Nephron (organoid): ENCODE measurements around the gene ITIH4.

ENCODE experiments used
- H3K27ac Mint-ChIP-seq, 3 experiments: 2 replicates each; pipeline ENCODE4 v1.8.0; 2020; ENCODE audit warnings: mixed read lengths in 3 of 3, mild to moderate bottlenecking in 2 of 3, moderate library complexity in 1 of 3
- H3K27me3 Mint-ChIP-seq: 2 replicates; pipeline ENCODE4 v1.8.0; 2021; ENCODE audit warnings: low read depth, mild to moderate bottlenecking, moderate library complexity, mixed read lengths
- H3K36me3 Mint-ChIP-seq: 2 replicates; pipeline ENCODE4 v1.8.0; 2020; ENCODE audit warnings: low read depth, mixed read lengths
- H3K4me1 Mint-ChIP-seq: 2 replicates; pipeline ENCODE4 v1.8.0; 2020; ENCODE audit warnings: mixed read lengths
- H3K4me3 Mint-ChIP-seq, 3 experiments: 2 replicates each; pipeline ENCODE4 v1.8.0; 2020; ENCODE audit warnings: mild to moderate bottlenecking in 3 of 3, mixed read lengths in 3 of 3, moderate library complexity in 2 of 3
- H3K9me3 Mint-ChIP-seq: 2 replicates; pipeline ENCODE4 v1.8.0; 2020; ENCODE audit warnings: mixed read lengths
- CTCF ChIP-seq, 3 experiments: fragments of 200-600 bp; sonication (generic); IDR thresholded peaks; one replicate each; pipeline ENCODE4 v1.5.0; 2021; ENCODE audit warnings: antibody characterized with exemption in 3 of 3; ENCODE audit not compliant: unreplicated experiment in 3 of 3

The ITIH4 gene

GRCh38 chr3:52805270-52806039 is 25.0 kb downstream of the ITIH4 start:
- Mint-ChIP-seq H3K27me3 (no peaks in the 10 kb centered on the region), H3K4me1 (peaks cover 6% of the 10 kb centered on the region), H3K36me3 (no peaks in the 10 kb centered on the region), H3K27ac (no peak overlapping the region), H3K9me3 (no peaks in the 10 kb centered on the region), H3K4me3 (no peak overlapping the region)
- no peak for TF ChIP-seq CTCF (IDR thresholded peaks at IDR 0.05; ENCODE audit: unreplicated experiment in 3 of 3)

GRCh38 chr3:52801839-52802238 is 28.6 kb downstream of the ITIH4 start:
- TF ChIP-seq CTCF (IDR thresholded peaks at IDR 0.05; ENCODE audit: unreplicated experiment in 3 of 3): no peak
- Mint-ChIP-seq H3K27ac (peak overlapping the region in 2 of 3 experiments; percentile 12 to 39), H3K4me3 (no peak overlapping the region), H3K27me3 (no peaks in the 10 kb centered on the region), H3K36me3 (no peaks in the 10 kb centered on the region), H3K9me3 (no peaks in the 10 kb centered on the region), H3K4me1 (peaks cover 6% of the 10 kb centered on the region)

GRCh38 chr3:52800079-52800478 is 30.4 kb downstream of the ITIH4 start:
- Mint-ChIP-seq H3K9me3 (no peaks in the 10 kb centered on the region), H3K4me3 (no peak overlapping the region), H3K4me1 (peaks cover 6% of the 10 kb centered on the region), H3K27ac (no peak overlapping the region), H3K27me3 (no peaks in the 10 kb centered on the region), H3K36me3 (no peaks in the 10 kb centered on the region)
- TF ChIP-seq CTCF (IDR thresholded peaks at IDR 0.05; ENCODE audit: unreplicated experiment in 3 of 3): no peak

GRCh38 chr3:52798978-52799476 is 31.4 kb downstream of the ITIH4 start:
- no peaks in the 10 kb centered on the region for H3K27me3 Mint-ChIP-seq
- H3K9me3 Mint-ChIP-seq: no peaks in the 10 kb centered on the region
- H3K4me1 Mint-ChIP-seq: peaks cover 6% of the 10 kb centered on the region
- peak in 1 of 3 experiments; percentile 33 for TF ChIP-seq CTCF (IDR thresholded peaks at IDR 0.05; ENCODE audit: unreplicated experiment in 3 of 3)
- H3K36me3 Mint-ChIP-seq: no peaks in the 10 kb centered on the region
- no peak overlapping the region for H3K27ac Mint-ChIP-seq
- H3K4me3 Mint-ChIP-seq: no peak overlapping the region

GRCh38 chr3:52798376-52798977 is 32.0 kb downstream of the ITIH4 start:
- H3K9me3 Mint-ChIP-seq: no peaks in the 10 kb centered on the region
- peaks cover 6% of the 10 kb centered on the region for H3K4me1 Mint-ChIP-seq

More at GRCh38 chr3:52798376-52798977, 32.0 kb downstream of the ITIH4 start:
- H3K36me3 Mint-ChIP-seq: no peaks in the 10 kb centered on the region
- no peak for TF ChIP-seq CTCF (IDR thresholded peaks at IDR 0.05; ENCODE audit: unreplicated experiment in 3 of 3)
- H3K4me3 Mint-ChIP-seq: no peak overlapping the region
- no peaks in the 10 kb centered on the region for H3K27me3 Mint-ChIP-seq
- no peak overlapping the region for H3K27ac Mint-ChIP-seq
